NCI-H524 treated with DMSO at 0.1 percent for 48 hours (cell line): ENCODE data around the gene HNRNPUL1.
"Not testable (repeated sequence)": the region's sequence is repeated elsewhere in the genome, so short reads cannot be mapped to it uniquely, and the experiment has no call there.

Experiments
- DNase-seq: peaks from one replicate; lab custom pipeline; 2025; lab: John Stamatoyannopoulos, UW

HNRNPUL1 gene

DNA sequence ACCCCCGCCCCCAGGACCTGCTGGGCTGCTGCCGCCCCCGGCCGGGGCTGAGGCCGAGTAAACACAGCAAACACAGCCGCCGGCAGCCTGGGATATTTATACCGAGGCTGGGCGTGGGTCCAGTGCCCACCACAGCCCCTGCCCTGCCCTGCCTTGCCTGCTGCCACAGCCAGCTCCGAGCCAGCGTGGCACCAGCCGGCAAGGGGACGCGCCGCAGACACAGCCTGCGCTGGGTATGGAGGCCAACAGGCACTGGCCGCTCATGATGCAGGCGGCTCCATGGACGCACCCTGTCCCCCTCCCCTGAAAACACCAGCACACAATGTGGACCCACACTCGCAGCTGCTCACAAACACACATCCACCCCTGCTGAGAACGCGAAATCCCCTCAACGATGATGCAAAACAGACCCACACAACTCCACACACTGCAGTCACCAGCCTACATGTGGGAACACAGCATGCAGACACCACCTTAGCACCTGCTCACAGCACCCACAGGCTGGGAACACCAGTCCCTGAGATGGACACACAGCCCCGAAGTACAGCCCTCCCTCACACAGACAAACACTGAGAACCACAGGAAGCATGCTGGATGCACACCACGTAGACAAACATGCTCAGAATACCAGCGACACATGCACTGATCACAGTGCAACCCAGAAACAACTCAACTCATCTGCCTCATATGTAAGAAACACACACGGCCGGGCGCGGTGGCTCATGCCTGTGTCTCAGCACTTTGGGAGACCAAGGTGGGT, 62.0 kb downstream of the HNRNPUL1 start:
- no peak for DNase-seq

DNA sequence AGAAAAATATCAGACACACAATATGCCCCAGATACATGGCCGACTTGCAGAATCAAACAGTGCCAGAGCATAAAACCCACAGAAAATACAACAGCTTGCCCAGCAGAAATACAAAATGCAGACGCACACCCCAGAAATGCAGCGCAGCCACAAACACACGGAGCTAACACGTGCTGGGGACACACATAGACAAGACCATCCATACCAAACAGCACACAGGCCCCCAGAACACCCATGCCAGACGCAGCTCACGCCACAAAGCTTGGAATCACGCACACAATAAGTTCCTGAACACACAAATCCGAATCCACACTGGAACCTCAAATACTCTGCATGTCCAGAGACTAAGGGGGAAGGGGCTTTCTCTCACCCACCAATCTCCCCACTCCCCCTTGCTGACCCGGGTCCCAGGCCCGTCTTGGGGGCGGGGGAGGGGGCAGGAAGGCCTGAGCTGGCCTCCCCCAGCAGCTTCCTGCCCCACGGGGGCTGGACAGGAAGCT, 63.0 kb downstream of the HNRNPUL1 start:
- DNase-seq: no peak

DNA sequence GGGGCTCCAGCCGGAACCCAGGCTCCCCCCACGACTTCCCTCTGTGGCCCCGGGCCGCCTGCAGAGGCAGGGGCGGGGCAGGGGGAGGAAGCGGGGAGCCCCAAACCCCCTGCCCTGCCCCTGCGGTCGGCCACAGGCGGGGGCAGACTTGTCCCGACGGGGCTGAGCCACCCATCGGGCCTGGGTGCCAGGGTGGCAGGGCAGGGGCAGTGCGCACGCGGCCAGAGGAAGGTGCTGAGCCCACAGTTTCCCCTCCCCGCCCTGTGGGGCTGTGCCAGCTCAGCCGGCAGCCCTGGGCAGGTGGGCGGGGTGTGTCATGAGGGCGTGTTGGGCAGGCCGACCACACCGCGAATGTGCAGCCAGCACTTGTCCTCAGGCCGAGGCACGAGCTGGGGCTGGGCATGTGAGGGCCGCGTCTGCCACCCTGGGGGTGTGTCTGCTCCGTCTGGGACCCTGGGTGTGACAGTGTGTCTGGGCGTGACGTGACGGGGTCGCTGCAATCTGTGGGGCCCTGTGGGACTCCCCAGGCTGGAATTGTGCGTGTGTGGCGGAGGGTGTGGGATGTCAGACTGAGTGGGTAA, 63.5 kb downstream of the HNRNPUL1 start:
- no peak for DNase-seq

DNA sequence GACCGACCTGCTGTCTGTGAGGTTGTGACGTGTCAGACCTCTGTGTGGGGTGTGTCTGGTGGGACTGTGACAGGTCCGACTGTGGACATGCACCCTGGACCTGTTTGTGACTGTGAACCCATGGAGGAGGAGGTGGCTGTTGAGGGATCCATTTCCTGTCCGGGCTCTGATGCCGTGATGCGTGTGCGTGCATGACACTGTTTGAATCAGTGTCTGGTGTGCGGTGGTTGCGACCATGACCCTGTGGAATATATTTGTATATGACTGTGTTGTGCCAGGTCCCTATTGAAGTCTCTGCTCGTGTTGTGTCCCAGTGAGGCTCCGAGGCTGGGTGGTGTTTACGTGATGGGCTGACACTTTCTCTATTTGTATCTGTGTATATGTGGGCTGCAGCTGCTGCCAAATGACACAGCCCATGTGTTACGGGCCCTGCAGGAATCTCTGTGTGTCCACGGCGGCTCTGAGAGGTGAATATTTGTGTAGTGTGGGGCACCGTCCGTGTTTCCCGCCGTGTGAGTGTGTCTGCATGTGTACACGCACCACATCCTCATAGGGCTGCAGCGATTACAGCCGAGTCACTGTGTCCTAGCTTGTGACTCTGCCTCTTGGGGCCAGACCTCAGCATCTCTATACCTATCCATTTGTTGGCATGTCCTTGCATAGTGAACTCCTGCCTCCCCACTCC, 64.1 kb downstream of the HNRNPUL1 start:
- no peak for DNase-seq

DNA sequence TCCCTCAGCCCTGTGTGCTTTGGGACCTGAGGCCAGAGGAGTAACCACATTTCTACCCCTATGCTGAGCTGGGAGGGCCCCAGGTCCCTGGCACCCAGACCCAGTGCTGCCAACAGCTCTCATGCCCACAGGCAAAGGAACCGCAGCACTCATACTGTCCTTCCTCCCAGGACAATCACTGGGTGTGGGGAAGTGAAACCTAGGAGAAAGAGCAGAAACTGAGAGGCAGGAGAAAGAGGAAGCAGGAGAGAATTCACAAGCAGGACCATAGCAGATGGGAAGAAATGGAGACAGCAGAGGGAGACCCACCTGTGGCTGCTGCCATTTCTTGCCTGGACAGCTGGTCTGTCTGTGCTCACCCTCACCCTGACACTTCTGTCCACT, 64.7 kb downstream of the HNRNPUL1 start:
- DNase-seq: no peak

DNA sequence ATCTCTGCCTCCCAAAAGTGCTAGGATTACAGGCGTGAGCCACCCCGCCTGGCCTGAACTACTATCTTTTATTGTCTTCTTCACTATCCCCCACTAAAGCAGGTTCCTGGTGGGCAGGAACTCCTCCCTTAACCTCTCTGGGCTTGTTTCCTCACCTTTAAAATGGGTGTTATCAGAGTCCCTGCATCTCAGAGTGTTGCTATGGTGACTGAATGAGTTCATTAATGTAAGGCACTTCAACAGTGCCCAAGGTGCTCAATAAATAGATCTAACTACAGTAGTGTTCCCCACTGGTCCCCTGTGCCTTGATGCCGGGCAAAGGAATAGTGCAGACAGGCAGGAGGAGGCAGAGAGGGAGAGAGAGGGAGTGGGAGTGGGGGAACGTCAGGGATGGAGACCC, 66.3 kb downstream of the HNRNPUL1 start:
- no peak for DNase-seq

DNA sequence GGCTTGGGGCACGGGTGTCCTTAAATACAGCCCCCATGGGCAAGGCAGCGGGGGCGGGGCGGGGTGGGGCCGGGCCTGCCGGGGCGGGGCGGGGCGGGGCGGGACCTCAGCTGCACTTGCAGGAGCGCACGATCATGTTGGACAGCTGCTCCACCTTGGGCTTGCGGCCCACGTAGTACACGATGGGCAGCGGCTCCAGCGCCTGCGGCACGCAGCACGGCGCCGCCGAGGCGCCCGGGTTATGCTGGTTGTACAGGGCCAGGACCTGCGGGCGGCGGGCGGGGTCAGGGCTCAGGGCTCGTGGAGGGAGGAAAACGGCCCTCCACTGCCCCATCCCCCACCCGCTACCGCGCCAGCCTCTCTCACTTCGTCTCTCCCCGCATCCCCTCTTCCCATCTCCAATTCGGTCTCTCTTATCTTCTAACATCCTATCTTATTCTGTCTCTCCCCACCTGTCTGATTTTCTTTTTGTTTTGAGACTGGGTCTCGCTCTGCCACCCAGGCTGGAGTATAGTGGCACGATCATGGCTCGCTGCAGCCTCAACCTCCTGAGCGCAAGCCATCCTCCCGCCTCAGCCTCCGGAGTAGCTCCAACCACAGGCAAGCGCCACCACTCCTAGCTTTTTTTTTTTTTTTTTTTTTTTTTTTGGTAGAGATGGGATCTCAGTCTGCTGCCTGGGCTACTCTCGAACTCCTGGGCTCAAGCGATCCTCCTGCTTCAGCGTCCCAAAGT, 66.9 kb downstream of the HNRNPUL1 start:
- DNase-seq: no peak

- no peak for DNase-seq
These were observed 67.8 kb downstream of the HNRNPUL1 start for GRCh38 chr19:41332000-41332399.

DNA sequence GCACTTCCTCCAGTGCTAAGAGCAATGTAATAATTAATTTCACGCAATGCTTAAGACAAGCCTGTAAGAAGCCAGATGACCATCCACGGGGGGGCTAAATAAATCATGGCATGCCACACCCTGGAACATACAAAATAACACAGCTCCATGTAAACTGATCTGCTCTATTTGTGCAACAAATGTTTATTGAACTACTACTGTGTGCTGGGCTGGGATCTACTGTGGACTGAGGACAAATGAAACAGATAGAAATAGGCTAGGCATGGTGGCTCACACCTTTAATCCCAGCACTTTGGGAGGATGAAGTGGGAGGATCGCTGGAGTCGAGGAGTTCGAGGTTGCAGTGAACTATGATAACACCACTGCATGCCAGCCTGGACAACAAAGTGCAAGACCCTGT, 68.3 kb downstream of the HNRNPUL1 start:
- DNase-seq: no peak

GRCh38 chr19:41334793-41335192, 70.6 kb downstream of the HNRNPUL1 start:
- no peak for DNase-seq

- no peak for DNase-seq
These were observed 71.3 kb downstream of the HNRNPUL1 start for GRCh38 chr19:41335467-41335866.

- DNase-seq: no peak
These were observed 75.8 kb downstream of the HNRNPUL1 start for GRCh38 chr19:41339936-41340335.

DNA sequence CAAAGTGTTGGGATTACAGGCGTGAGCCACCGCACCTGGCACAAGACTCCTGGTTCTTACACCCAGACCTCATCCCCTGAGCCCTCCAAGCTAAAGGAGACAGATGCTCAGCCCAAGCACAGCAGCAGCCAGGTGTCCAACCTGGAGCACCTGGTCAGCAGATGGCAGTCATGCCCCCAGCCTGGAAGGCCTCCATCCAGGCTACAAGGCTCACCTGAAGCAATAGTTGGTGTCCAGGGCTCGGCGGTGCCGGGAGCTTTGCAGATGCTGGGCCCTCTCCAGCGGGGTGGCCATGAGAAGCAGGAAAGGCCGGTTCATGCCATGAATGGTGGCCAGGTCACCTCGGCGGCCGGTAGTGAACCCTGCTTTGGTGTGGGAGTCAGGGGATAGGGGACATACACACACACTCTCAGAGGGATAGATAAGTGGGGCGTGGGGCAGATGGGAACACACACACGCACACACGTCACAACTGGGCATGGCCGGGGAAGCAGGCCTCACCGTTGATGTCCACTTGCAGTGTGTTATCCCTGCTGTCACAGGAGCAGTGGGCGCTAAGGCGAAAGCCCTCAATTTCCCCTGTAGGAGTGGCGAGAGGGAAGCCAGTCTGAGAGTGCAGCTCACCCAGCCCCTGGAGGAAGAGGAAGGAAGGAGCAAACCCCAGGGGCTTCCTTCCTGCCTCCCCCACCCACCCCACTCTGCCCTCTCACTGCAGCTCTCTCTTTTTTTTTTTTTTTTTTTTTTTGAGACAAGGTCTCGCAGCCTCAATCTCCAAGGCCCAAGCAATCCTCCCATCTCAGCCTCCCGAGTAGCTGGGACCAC, 77.7 kb downstream of the HNRNPUL1 start:
- DNase-seq: no peak

DNA sequence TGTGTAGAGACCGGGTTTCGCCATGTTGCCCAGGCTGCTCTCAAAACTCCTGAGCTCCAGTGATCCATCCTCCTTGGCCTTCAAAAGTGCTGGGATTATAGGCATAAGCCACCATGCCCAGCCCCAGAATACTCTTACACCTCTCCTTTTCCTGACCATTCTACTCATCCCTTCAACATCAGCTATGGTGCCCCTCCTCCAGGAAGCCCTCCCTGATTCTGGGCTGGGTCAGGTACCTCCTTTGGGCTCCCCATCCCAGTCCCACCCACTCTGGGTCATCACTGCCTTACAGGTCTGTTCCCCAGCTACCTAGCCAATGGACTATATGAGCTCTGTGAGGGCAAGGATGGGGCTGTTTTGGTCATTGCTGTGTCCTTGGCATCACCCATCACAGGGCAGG, 80.0 kb downstream of the HNRNPUL1 start:
- no peak for DNase-seq

DNA sequence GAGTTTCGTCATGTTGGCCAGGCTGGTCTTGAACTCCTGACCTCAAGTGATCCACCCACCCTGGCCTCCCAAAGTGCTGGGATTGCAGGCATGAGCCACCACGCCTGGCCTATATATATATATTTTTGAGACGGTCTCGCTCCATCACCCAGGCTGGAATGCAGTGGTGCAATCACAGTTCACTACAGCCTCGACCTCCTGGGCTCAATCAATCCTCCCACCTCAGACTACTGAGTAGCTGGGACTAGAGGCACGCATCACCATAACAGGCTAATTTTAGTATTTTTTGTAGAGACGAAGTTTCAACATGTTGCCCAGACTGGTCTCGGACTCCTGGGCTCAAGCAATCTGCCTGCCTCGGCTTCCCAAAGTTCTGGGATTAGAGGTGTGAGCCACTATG, 82.7 kb downstream of the HNRNPUL1 start:
- DNase-seq: not testable (repeated sequence)

DNA sequence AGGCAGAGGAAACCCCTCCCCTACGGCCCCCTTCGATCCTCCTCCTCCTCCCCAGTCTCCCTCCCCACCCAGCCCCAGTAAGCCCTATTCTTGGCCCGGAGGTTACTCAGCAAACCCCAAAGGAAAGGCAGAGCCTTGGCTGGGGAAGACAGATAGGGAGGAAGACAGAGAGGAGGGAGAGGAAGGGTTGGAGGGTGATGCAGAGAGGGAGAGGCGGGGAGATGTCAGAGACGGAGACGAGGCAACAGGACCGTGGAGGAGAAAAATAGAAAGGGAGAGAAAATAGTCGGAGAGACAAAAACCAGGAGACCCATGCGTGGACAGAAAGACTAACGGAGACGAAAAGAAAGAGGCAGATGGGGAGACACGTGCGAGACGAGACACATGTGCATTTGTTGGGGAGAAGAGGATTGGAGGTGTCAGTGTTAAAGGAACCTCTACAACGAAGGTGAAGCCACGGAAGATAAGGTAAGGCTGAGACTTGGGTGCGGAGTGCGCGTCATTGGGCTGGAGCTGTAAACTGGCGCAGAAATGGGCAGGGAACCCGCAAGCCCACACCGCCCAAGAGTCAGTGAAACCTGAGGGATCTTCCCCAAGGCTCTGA, 86.7 kb downstream of the HNRNPUL1 start:
- DNase-seq: no peak

GRCh38 chr19:41351339-41352245, 87.4 kb downstream of the HNRNPUL1 start:
- no peak for DNase-seq

DNA sequence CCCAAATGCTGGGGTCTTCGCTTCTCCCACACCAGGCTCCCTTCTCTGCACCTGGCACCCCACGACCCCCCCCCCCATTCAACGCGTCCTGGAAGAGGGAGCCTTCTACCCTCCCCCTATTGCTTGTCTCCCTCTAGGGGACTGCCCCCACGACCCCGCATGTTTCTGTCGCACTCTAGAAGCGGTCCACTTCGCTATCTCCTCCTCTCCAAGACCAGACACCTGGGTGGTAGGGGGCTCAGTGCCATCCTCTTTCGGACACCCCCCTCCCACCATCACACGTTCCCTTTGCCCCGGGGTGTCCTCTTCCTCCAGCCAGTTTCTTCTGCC, 88.1 kb downstream of the HNRNPUL1 start:
- no peak for DNase-seq

DNA sequence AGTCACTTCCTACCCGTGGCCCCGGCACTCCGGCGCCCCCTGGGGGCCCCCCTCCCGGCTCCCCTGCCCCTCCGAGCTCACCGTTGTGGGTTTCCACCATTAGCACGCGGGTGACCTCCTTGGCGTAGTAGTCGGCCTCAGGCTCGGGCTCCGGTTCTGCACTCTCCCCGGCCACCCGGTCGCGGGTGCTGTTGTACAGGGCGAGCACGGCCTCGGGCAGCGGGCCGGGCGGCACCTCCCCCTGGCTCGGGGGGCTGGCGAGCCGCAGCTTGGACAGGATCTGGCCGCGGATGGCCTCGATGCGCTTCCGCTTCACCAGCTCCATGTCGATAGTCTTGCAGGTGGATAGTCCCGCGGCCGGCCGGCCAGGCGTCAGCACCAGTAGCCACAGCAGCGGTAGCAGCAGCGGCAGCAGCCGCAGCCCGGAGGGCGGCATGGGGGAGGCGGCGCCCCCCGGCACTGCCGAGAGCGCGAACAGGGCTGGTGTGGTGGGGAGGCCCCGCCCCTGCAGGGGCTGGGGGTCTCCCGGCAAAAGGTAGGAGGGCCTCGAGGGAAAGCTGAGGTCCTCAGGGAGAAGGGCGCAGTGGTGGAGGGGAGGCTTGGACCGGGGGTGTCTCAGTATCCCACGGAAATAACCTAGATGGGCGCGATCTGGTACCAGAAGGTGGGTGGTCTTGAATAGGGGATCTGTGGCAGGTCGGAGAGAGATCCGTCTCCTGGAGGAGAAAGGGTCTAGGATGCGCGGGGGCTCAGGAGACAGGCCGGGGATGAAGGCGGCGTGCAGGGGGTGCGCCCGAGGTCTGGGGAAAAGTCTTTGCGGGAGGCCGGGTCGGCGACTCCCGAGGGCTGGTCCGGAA, 88.7 kb downstream of the HNRNPUL1 start:
- no peak for DNase-seq
